Stomach (tissue), 4 donors: Measurements from ENCODE around the gene CD164.

Experiments
- POLR2A ChIP-seq, 4 donors: fragments of 450-650 bp; IDR thresholded peaks; one replicate each; pipeline ENCODE4 v1.6.1; 2016; ENCODE audit warnings: antibody characterized with exemption in 4 of 4, control low read depth in 2 of 4, mild to moderate bottlenecking in 1 of 4, moderate library complexity in 1 of 4
- POLR2AphosphoS5 ChIP-seq, 3 donors: sonication (generic); formaldehyde crosslinking; IDR thresholded peaks; one replicate each; pipeline ENCODE4 v1.6.1; 2016; ENCODE audit warnings: antibody characterized with exemption in 3 of 3
- TF ChIP-seq, protein P1 (sequence below), 7 experiments: fragments of 450-650 bp in 4 of 7; fragments of 200-600 bp in 3 of 7; sonication (generic) in 3 of 7; IDR thresholded peaks; one replicate each; pipeline ENCODE4 v1.5.1; 2016 to 2019; ENCODE audit warnings: antibody characterized with exemption in 7 of 7, control low read depth in 2 of 7, mild to moderate bottlenecking in 1 of 7

DNA sequence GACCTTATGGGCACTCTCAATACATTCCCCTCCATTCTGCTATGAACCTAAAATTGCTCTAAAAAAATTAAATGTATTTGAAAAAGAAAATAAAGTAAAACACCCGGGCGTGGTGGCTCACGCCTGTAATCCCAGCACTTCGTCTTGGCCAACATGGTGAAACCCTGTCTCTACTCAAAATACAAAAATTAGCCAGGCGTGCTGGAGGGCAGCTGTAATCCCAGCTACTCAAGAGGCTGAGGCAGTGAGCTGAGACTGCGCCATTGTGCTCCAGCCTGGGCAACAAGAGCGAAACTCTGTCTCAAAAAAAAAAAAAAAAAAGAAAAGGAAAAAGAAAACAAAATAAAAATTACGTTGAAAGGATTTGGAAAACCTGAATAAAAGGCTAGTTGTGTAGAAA, 60.5 kb downstream of the CD164 start:
- TF ChIP-seq, protein P1, sequence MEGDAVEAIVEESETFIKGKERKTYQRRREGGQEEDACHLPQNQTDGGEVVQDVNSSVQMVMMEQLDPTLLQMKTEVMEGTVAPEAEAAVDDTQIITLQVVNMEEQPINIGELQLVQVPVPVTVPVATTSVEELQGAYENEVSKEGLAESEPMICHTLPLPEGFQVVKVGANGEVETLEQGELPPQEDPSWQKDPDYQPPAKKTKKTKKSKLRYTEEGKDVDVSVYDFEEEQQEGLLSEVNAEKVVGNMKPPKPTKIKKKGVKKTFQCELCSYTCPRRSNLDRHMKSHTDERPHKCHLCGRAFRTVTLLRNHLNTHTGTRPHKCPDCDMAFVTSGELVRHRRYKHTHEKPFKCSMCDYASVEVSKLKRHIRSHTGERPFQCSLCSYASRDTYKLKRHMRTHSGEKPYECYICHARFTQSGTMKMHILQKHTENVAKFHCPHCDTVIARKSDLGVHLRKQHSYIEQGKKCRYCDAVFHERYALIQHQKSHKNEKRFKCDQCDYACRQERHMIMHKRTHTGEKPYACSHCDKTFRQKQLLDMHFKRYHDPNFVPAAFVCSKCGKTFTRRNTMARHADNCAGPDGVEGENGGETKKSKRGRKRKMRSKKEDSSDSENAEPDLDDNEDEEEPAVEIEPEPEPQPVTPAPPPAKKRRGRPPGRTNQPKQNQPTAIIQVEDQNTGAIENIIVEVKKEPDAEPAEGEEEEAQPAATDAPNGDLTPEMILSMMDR (IDR thresholded peaks at IDR 0.05), result no peak
- TF ChIP-seq POLR2AphosphoS5 (IDR thresholded peaks at IDR 0.05) (no peak), POLR2A (IDR thresholded peaks at IDR 0.05) (no peak)
